Peyer's patch (tissue), 4 donors: ENCODE measurements around the gene C3orf70.

ENCODE experiments used
- POLR2A ChIP-seq, 2 donors: fragments of 450-650 bp; IDR thresholded peaks; one replicate each; pipeline ENCODE4 v1.5.1; 2017; ENCODE audit warnings: antibody characterized with exemption in 2 of 2, mild to moderate bottlenecking in 2 of 2, moderate library complexity in 2 of 2
- TF ChIP-seq, protein P1 (sequence below), 6 experiments: fragments of 450-650 bp in 4 of 6; fragments of 200-600 bp in 2 of 6; sonication (generic) in 1 of 6; IDR thresholded peaks; one replicate each; pipeline ENCODE4 v1.5.1; 2017 to 2019; ENCODE audit warnings: antibody characterized with exemption in 6 of 6, mild to moderate bottlenecking in 3 of 6, moderate library complexity in 1 of 6

DNA sequence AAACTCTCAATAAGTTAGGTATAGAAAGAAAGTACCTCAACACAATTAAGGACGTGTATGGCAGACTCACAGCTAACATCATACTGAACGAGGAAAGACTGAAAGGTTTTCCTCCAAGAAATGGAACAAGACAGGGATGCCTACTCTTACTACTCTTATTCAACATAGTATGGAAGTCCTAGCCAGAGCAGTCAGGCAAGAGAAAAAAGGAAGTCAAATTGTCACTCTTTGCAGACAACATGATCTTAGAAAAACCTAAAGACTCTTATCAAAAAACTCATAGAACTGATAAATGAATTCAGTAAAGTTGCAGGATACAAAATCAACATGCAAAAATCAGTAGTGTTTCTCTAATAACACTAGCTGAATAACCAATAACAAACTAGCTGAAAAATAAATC is 96.0 kb downstream of the C3orf70 start:
- TF ChIP-seq, protein P1, sequence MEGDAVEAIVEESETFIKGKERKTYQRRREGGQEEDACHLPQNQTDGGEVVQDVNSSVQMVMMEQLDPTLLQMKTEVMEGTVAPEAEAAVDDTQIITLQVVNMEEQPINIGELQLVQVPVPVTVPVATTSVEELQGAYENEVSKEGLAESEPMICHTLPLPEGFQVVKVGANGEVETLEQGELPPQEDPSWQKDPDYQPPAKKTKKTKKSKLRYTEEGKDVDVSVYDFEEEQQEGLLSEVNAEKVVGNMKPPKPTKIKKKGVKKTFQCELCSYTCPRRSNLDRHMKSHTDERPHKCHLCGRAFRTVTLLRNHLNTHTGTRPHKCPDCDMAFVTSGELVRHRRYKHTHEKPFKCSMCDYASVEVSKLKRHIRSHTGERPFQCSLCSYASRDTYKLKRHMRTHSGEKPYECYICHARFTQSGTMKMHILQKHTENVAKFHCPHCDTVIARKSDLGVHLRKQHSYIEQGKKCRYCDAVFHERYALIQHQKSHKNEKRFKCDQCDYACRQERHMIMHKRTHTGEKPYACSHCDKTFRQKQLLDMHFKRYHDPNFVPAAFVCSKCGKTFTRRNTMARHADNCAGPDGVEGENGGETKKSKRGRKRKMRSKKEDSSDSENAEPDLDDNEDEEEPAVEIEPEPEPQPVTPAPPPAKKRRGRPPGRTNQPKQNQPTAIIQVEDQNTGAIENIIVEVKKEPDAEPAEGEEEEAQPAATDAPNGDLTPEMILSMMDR (IDR thresholded peaks at IDR 0.05) = no peak
- no peak for TF ChIP-seq POLR2A (IDR thresholded peaks at IDR 0.05)
